Gastroesophageal sphincter (tissue), 4 donors: Measurements from ENCODE around the gene USP9X. TPM values are rescaled to one million over a fixed set of nuclear protein-coding genes. Genes with fewer than 3 reads are reported as not detected.
"Not testable (repeated sequence)": the region's sequence is repeated elsewhere in the genome, so short reads cannot be mapped to it uniquely, and the experiment has no call there.

ENCODE experiments used
- ATAC-seq: fragments of 150-250 bp; one replicate; pipeline ENCODE4 v1.9.1; 2016; ENCODE audit warnings: mild to moderate bottlenecking, moderate library complexity
- H3K27ac ChIP-seq, 4 donors: fragments of 200-600 bp; sonication (generic) in 3 of 4; 1 replicate in 3 of 4; 2 replicates in 1 of 4; pipeline ENCODE4 v1.5.1; 2016 to 2019
- H3K27me3 ChIP-seq: fragments of 200-600 bp; sonication (generic); one replicate; pipeline ENCODE4 v1.5.1; 2019
- H3K36me3 ChIP-seq, 2 donors: fragments of 200-600 bp; sonication (generic); one replicate each; pipeline ENCODE4 v1.5.1; 2019; ENCODE audit warnings: control low read depth in 1 of 2
- H3K4me1 ChIP-seq, 3 donors: fragments of 200-600 bp; sonication (generic); 1 replicate in 2 of 3; 2 replicates in 1 of 3; pipeline ENCODE4 v1.5.1; 2016 to 2019; ENCODE audit warnings: control low read depth in 2 of 3
- H3K4me3 ChIP-seq, 2 donors: fragments of 200-600 bp; sonication (generic); one replicate each; pipeline ENCODE4 v1.5.1; 2019; ENCODE audit warnings: mild to moderate bottlenecking in 1 of 2, moderate library complexity in 1 of 2
- H3K9me3 ChIP-seq, 3 donors: fragments of 200-600 bp; sonication (generic); one replicate each; pipeline ENCODE4 v1.5.1; 2017 to 2019; ENCODE audit warnings: control low read depth in 2 of 3
- EP300 ChIP-seq: sonication (generic); formaldehyde crosslinking; IDR thresholded peaks from one replicate; pipeline ENCODE4 v1.6.1; 2017; ENCODE audit warnings: antibody characterized with exemption, mild to moderate bottlenecking
- POLR2A ChIP-seq, 2 donors: fragments of 450-650 bp; IDR thresholded peaks; one replicate each; pipeline ENCODE4 v1.6.1; 2017; ENCODE audit warnings: antibody characterized with exemption in 2 of 2, mild to moderate bottlenecking in 2 of 2, moderate library complexity in 1 of 2
- POLR2AphosphoS5 ChIP-seq: sonication (generic); formaldehyde crosslinking; IDR thresholded peaks from one replicate; pipeline ENCODE4 v1.6.1; 2017; ENCODE audit warnings: antibody characterized with exemption
- WGBS, 2 donors: methylation state at CpG; one replicate each; pipeline ENCODE4 v1.1.5; 2018; ENCODE audit warnings: low coverage in 1 of 2; 5-methylcytosine and 5-hydroxymethylcytosine counted together
- total RNA-seq, 4 donors: library from RNA; depleted of rRNA; stranded (reverse); fragments of >200 nt; gene quantifications; one replicate each; pipeline ENCODE4 v1.1.0, GENCODE V29; 2016
- TF ChIP-seq, protein P1 (sequence below), 4 experiments: fragments of 200-600 bp in 2 of 4; fragments of 450-650 bp in 2 of 4; sonication (generic) in 1 of 4; IDR thresholded peaks; one replicate each; pipeline ENCODE4 v1.5.1; 2017 to 2019; ENCODE audit warnings: antibody characterized with exemption in 4 of 4, mild to moderate bottlenecking in 2 of 4, moderate library complexity in 2 of 4

Gene USP9X
- total RNA-seq, 4 donors from 2014 or later = 113 to 141 (median 130) TPM

GRCh38 chrX:41273638-41274037 lies 188.4 kb downstream of the USP9X start:
- Histone ChIP-seq H3K27me3 (no peaks in the 10 kb centered on the region), H3K27ac (no peak overlapping the region), H3K4me1 (peaks cover 0 to 15% (median 9%) of the 10 kb centered on the region in 3 donors), H3K9me3 (no peaks in the 10 kb centered on the region), H3K4me3 (no peak overlapping the region), H3K36me3 (no peaks in the 10 kb centered on the region)
- ATAC-seq = no peak
- no CpG with 5 or more reads among the region's 2 CpGs for WGBS, 2 donors
- TF ChIP-seq POLR2AphosphoS5 = no peak
- no peak for TF ChIP-seq POLR2A (IDR thresholded peaks at IDR 0.05)
- TF ChIP-seq, protein P1, sequence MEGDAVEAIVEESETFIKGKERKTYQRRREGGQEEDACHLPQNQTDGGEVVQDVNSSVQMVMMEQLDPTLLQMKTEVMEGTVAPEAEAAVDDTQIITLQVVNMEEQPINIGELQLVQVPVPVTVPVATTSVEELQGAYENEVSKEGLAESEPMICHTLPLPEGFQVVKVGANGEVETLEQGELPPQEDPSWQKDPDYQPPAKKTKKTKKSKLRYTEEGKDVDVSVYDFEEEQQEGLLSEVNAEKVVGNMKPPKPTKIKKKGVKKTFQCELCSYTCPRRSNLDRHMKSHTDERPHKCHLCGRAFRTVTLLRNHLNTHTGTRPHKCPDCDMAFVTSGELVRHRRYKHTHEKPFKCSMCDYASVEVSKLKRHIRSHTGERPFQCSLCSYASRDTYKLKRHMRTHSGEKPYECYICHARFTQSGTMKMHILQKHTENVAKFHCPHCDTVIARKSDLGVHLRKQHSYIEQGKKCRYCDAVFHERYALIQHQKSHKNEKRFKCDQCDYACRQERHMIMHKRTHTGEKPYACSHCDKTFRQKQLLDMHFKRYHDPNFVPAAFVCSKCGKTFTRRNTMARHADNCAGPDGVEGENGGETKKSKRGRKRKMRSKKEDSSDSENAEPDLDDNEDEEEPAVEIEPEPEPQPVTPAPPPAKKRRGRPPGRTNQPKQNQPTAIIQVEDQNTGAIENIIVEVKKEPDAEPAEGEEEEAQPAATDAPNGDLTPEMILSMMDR (IDR thresholded peaks at IDR 0.05) = no peak
- no peak for TF ChIP-seq EP300

DNA sequence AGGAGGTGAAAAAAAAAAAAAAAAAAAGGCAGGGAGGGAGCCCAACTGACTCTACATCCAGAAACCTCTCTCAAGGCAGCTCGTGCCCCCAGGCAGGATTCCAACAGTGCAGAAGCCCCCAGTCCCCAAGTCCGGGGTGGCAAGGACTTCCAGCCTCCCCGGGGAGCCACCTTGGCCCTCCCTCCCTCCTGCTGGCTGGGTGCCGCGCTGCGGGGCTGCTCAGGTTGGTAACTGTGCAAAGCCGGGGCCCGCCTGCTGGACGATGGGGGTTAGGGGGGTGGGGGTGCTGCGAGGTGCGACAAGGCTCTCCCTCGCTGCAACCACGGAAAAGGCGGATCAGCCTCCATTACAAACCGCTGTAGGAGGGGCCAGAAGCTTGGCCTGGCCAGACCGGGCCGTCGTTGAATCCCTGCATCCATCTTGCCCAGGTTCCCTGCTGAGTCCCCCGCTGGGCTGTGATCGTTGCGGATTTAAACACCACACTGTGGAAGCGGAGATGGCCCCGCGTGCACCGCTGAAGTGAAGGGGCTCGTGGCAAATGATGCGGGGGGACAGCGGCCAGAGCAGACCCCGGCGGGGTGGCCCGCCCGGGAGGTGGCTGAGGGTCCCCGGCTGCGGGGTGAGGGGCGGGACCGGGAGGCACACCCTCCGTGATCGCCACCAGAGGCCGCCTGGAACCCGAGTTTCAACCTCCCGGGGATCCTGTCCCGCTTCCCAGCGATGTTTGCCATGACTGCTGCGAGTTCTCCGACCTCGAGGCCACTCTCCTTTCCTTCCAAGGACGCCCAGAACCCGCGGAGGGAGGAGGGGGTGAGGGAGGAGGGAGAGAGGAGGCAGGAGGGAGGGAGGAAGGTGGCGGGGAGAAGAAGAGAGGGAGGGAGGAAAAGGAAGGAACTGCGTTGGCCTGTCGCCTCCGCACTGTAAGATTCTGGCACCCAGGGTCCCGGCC lies 190.7 kb downstream of the USP9X start:
- no peaks in the 10 kb centered on the region for H3K9me3 ChIP-seq
- WGBS, 2 donors = 2% methylated on average over 11 of the region's 54 CpGs; no CpG with 5 or more reads in 1 of the 2 donors
- peak overlapping the region; percentile 55 to 57 for H3K4me3 ChIP-seq
- ATAC-seq = peak; percentile 71
- no peaks in the 10 kb centered on the region for H3K36me3 ChIP-seq
- peak overlapping the region; percentile 64 to 86 (median 78) for H3K27ac ChIP-seq
- H3K27me3 ChIP-seq = no peaks in the 10 kb centered on the region
- peaks cover 0 to 15% (median 9%) of the 10 kb centered on the region in 3 donors for H3K4me1 ChIP-seq
- TF ChIP-seq, protein P1 (IDR thresholded peaks at IDR 0.05) = peak in 3 of 4 experiments; percentile 40 to 66 (median 48)
- TF ChIP-seq POLR2A (IDR thresholded peaks at IDR 0.05) = no peak

DNA sequence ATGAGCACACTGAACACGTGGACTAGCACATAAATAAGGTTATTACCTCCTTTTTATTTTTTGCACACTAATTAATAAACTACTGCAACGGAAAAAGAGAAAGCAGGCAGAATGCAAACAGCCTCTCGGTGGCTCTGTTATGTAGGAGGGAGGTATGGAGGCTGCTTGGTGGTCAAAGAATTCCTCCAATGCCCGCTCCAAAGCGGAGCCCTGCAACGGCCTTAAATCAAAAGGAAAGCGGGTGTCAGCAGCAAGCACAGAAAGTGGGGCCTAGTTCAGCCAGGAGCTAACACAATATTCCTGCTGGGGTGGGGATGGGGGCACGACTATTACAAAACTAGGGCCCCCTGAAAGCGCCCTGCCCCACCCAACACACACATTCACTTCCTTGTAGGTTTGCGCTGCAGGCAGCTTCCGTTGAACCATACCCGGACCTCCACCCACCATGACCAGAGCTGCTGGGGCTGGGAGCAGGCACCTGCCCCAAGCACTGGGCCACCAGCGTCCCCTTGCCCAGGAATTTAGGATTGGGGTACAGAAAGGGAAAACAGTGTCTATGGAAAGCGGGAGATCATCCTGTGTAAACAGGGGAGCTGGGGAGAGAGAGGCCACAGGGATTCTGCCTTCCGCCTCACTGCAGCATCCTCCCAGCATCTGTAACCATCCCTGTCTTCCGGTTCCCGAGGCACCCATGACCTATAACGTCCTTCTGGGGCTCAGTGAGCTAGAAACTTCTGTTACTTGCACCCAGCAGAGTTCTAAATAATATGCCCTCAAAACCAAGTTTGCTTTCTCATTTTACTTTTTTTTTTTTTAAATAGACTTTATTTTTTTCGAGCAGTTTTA lies 191.6 kb downstream of the USP9X start:
- WGBS, 2 donors = 13 to 21% methylated on average over 4 to 13 of the region's 19 CpGs
- H3K9me3 ChIP-seq = no peaks in the 10 kb centered on the region
- peak; percentile 32 for ATAC-seq
- H3K4me1 ChIP-seq = peaks cover 0 to 15% (median 9%) of the 10 kb centered on the region in 3 donors
- peak overlapping the region; percentile 55 to 57 for H3K4me3 ChIP-seq
- no peaks in the 10 kb centered on the region for H3K36me3 ChIP-seq
- H3K27me3 ChIP-seq = no peaks in the 10 kb centered on the region
- H3K27ac ChIP-seq = peak overlapping the region; percentile 64 to 86 (median 78)
- TF ChIP-seq POLR2AphosphoS5 = no peak
- no peak for TF ChIP-seq POLR2A (IDR thresholded peaks at IDR 0.05)
- TF ChIP-seq, protein P1 (IDR thresholded peaks at IDR 0.05) = no peak
- no peak for TF ChIP-seq EP300

DNA sequence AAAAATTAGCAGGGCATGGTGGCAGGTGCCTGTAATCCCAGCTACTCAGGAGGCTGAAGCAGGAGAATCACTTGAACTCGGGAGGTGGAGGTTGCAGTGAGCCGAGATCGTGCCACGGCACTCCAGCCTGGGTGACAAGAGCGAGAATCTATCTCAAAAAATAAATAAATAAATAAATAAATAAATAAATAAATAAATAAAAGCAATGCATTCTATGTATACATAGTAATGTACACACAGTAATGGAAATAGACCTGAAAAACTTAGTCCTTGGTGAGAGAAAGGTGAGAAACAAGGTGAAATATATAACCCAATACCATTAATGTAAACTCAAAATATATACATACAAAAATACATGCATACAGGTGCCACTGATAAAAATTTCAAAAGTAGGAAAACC lies 197.1 kb downstream of the USP9X start:
- not testable (repeated sequence) for H3K36me3 ChIP-seq, H3K27me3 ChIP-seq, H3K27ac ChIP-seq, H3K9me3 ChIP-seq, H3K4me3 ChIP-seq, H3K4me1 ChIP-seq, ATAC-seq
- WGBS, 2 donors = 100% methylated on average over 1 to 4 of the region's 5 CpGs

GRCh38 chrX:41285928-41286327 lies 200.7 kb downstream of the USP9X start:
- not testable (repeated sequence) for H3K36me3 ChIP-seq, H3K4me3 ChIP-seq, H3K27ac ChIP-seq, ATAC-seq, H3K9me3 ChIP-seq, H3K4me1 ChIP-seq, H3K27me3 ChIP-seq
- WGBS, 2 donors = 80% methylated on average over 2 of the region's 21 CpGs; no CpG with 5 or more reads in 1 of the 2 donors

Other genes starting within 250 kb of the USP9X start
- 100 to 1,000 TPM; 226 to 385 (median 318) TPM for gene DDX3X, start 248.7 kb downstream of the USP9X start, total RNA-seq